Right cardiac atrium (tissue), 5 donors: ENCODE results near the gene EPHB2. TPM values are rescaled to one million over a fixed set of nuclear protein-coding genes. Genes with fewer than 3 reads are reported as not detected.
A peak's percentile ranks its signal among the peaks of the same experiment; 100 is the strongest.
"Not testable (repeated sequence)": the region's sequence is repeated elsewhere in the genome, so short reads cannot be mapped to it uniquely, and the experiment has no call there.

Source experiments
- ATAC-seq, 2 donors: fragments of 200-7000 bp; cut with Tn5 transposase; one replicate each; pipeline versions ENCODE4 v1.8.0 to v1.9.1; 2020; ENCODE audit warnings: moderate library complexity in 2 of 2, mild to moderate bottlenecking in 1 of 2
- DNase-seq, 3 donors: peaks; one replicate each; pipeline ENCODE4 v3.0.0-alpha.2; 2020
- H3K27ac ChIP-seq: one replicate; pipeline ENCODE4 v1.5.1; 2013; ENCODE audit warnings: mild to moderate bottlenecking, low read length, control low read depth, moderate library complexity
- H3K27me3 ChIP-seq: one replicate; pipeline ENCODE4 v1.6.1; 2013; ENCODE audit not compliant: control insufficient read depth, insufficient read depth
- H3K4me1 ChIP-seq: one replicate; pipeline ENCODE4 v1.6.1; 2013; ENCODE audit warnings: low read length; ENCODE audit not compliant: control insufficient read depth, insufficient read depth
- H3K4me3 ChIP-seq: one replicate; pipeline ENCODE4 v1.5.1; 2013; ENCODE audit warnings: low read length, control low read depth
- H3K9me3 ChIP-seq: one replicate; pipeline ENCODE4 v1.6.1; 2013; ENCODE audit warnings: low read length; ENCODE audit not compliant: control insufficient read depth
- WGBS: extraction: QIAGEN DNeasy Blood & Tissue Kit; methylation state at CpG from one replicate; pipeline ENCODE4 v1.1.7; 2013; 5-methylcytosine and 5-hydroxymethylcytosine counted together
- intact Hi-C, 4 donors: fragments of 100-400 bp; cut with DNase I; formaldehyde crosslinking; loops; one replicate each; pipeline versions ENCODE4 v1.11.0 to v1.14.0; 2022 to 2023
- polyA plus RNA-seq: library from polyadenylated mRNA; stranded (reverse); fragments of 200-250 nt; gene quantifications from one replicate; pipeline ENCODE4 v1.2.3, GENCODE V29; 2013
- total RNA-seq, 4 donors: library from RNA; stranded (reverse); fragmentation: NEBNext Ultra II Directional; extraction: Animal tissue kit (Norgen Biotek cat#: 25700); gene quantifications; one replicate each; pipeline ENCODE4 v1.2.1, GENCODE V29; 2021
- donor health status: healthy with polysubstance abuse.
- donor health status: DM: no; HTN: yes; CAD: no.
- donor health status: DM: no; HTN: no; CAD: no.
- donor health status: DM: no; HTN: yes; CAD: no; lungs with severe emphysema.
- donor health status: DM: yes; HTN: yes; CAD: no.

Gene EPHB2
- total and polyA plus RNA-seq, 5 donors, result 1.2 to 7.7 (median 3.5) TPM

DNA sequence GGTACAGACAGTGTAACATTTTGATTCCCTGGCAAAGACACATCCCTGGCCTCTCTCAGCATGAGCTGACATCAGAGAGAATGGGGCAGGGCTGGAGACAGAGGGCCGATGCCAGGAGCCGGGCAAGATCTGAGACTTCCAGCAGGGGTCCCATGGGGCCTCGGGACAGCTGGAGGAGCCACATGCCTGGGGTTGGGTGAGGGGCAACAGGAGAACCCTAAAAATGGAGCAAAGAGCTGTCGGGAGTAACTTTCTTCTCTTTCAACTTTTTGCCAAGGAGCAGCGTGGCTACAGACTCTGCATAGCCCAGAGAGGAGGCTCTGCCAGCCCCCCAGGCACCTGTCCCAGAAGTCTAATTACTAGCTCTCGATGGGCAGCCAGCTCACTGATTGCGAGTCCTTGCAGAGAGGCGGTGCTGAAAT is 131.2 kb downstream of the EPHB2 start:
- peak overlapping the region; percentile 37 for H3K27ac ChIP-seq
- no peaks in the 10 kb centered on the region for H3K27me3 ChIP-seq

DNA sequence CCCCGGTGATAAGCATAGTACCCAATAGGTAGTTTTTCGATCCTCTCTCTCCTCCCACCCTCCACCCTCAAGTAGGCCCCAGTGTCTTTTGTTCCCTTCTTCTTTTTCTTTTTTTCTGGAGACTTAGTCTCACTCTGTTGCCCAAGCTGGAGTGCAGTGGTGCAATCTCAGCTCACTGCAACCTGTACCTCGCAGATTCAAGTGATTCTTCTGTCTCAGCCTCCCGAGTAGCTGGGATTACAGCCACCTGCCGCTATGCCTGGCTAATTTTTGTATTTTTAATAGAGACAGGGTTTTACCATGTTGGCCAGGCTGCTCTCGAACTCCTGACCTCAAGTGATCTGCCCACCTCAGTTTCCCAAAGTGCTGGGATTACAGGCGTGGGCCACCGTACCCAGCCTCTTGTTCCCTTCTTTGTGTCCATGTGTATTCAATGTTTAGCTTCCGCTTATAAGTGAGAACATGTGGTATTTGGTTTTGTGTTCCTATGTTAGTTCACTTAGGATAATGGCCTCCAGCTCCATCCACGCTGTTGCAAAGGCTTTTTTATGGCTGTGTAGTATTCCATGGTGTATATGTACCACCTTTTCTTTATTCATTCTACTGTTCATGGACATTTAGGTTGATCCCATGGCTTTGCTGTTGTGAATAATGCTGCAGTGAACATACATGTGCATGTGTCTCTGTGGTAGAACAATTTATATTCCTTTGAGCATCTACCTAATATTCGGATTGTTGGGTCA is 133.0 kb downstream of the EPHB2 start:
- intact Hi-C loops, H3K27ac ChIP-seq, H3K4me1 ChIP-seq, H3K4me3 ChIP-seq, H3K9me3 ChIP-seq, ATAC-seq, H3K27me3 ChIP-seq, DNase-seq: not testable (repeated sequence)
- 94% methylated on average over 11 of the region's 11 CpGs for WGBS

More for the DNA sequence above, 131.2 kb downstream of the EPHB2 start:
- Histone ChIP-seq H3K4me3 (no peak overlapping the region), H3K4me1 (peaks cover 10% of the 10 kb centered on the region), H3K9me3 (no peaks in the 10 kb centered on the region)
- WGBS, result 19% methylated on average over 8 of the region's 8 CpGs
- DNase-seq, result peak; percentile 69 to 91 (median 88)
- intact Hi-C loops, result no loop called here
- peak; percentile 66 to 75 for ATAC-seq

DNA sequence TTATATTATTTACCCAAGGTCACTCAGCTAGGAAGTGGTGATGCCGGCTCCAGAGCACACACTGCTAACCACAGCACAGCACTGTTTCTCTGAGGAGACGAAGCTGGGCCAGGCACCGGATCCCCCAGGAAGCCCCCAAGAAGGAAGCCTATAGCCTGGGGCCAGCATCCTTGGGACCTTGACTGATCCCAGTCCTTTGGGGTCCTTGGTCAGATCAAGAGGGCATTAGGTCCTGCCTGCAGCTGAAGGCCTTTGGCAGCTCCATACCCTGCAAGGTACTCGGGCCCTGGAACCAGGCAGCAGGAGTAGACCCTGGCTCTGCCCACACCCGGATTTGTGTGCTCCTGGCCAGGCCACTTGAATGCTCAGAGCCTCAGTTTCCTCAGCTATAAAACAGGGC is 134.0 kb downstream of the EPHB2 start:
- no peak for DNase-seq
- intact Hi-C loops, result no loop called here
- no peak for ATAC-seq
- H3K27ac ChIP-seq, result no peak overlapping the region
- no peaks in the 10 kb centered on the region for H3K27me3 ChIP-seq
- H3K9me3 ChIP-seq, result no peaks in the 10 kb centered on the region
- H3K4me1 ChIP-seq, result peaks cover 10% of the 10 kb centered on the region
- WGBS, result 89% methylated on average over 5 of the region's 5 CpGs
- no peak overlapping the region for H3K4me3 ChIP-seq

DNA sequence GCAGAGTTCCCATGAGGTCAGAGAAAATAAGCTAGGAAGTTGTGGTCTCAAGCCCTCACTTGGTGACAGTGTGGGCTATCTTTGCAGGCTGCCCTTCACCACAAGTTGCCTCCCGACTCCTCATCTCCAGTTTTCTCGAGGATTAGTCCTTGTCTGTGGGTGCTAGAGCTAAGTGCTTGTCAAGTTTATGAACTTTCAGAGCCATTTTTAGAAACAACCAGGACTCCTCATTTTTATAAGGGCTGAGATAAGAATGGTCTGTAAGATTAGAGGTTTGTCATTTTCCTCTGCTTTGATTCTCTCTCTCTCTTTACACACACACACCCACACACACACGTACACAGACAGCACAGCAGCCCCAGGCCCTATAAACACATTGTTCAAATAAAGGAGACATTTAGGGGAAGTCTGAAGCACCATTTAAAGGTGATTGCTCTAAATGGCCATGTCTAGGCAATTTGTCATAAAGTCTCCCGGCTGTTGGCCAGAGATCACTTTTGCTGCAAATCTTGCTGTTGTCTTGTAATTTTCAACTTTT is 134.8 kb downstream of the EPHB2 start:
- no peak overlapping the region for H3K4me3 ChIP-seq
- H3K9me3 ChIP-seq, result no peaks in the 10 kb centered on the region
- H3K4me1 ChIP-seq, result peaks cover 10% of the 10 kb centered on the region
- H3K27ac ChIP-seq, result no peak overlapping the region
- DNase-seq (no peak), ATAC-seq (no peak)
- intact Hi-C loops, result no loop called here
- 42% methylated on average over 4 of the region's 4 CpGs for WGBS
- no peaks in the 10 kb centered on the region for H3K27me3 ChIP-seq

DNA sequence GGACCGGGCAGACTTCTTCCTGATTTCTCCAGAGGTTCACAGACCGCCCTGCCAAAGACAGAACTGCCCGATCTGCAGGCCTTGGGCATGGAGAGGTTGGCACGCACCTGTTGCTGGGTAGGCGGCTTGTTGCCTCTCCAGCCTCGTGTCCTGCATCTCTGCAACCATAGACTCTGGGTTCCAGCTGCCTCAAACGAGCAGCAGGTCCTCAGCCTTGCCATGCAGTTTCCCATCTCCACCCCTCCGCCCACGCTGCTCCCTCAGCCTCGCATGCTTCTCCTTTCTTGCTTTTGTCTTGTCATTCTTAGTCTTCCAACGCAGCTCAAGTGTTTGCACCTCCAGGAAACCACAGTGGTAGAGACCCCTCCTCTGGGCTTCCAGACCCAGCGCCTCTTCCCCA is 135.8 kb downstream of the EPHB2 start:
- ATAC-seq, result no peak

DNA sequence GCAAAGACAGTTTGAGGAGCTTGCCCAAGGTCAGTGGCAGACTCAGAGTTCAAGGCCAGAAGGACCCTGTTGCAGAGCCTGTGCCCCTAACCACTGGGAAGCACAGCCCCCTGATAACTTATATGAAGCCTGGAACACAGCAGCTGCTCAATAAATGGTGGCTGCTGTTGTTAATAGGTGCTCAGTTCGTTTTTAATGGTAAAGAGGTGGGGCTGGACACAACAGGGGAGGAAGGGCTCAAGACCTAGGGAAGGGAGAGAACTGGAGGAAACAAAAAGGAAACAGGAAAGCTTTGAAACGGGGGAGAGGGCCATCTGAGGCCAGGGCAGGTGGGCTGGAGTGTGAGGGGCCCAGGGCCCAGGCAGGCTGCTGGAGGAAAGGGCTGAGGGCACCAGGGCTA is 136.6 kb downstream of the EPHB2 start:
- peaks cover 6% of the 10 kb centered on the region for H3K4me1 ChIP-seq
- no peak overlapping the region for H3K4me3 ChIP-seq
- no peak overlapping the region for H3K27ac ChIP-seq
- no peaks in the 10 kb centered on the region for H3K9me3 ChIP-seq
- ATAC-seq (no peak), DNase-seq (no peak)
- H3K27me3 ChIP-seq, result no peaks in the 10 kb centered on the region
- intact Hi-C loops, result no loop called here
- WGBS, result 58% methylated on average over 2 of the region's 2 CpGs

More for the DNA sequence above, 135.8 kb downstream of the EPHB2 start:
- Histone ChIP-seq H3K27me3 (no peaks in the 10 kb centered on the region), H3K4me1 (peaks cover 7% of the 10 kb centered on the region), H3K4me3 (no peak overlapping the region), H3K9me3 (no peaks in the 10 kb centered on the region), H3K27ac (no peak overlapping the region)
- no peak for DNase-seq
- intact Hi-C loops, result no loop called here
- WGBS, result 74% methylated on average over 12 of the region's 12 CpGs

DNA sequence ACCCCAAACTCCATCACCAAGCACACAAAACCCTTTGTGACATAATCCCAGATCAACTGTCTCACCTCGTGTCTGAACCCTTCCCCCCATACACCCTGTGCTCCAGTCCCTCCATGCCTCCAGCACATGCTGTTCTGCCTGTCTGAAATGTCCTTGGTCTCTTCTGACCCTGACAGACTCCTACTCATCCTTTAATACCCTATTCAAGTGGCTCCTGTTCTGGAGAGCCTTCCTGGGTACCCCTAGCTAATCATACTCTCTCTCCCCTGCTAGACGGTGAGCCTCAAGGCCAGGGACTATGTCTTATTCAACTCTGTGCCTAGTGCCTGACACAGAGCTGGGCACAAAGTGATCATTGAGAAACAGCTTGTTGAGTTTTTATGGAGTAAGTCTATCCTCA is 137.1 kb downstream of the EPHB2 start:
- no peaks in the 10 kb centered on the region for H3K27me3 ChIP-seq
- no peak for DNase-seq
- H3K9me3 ChIP-seq, result no peaks in the 10 kb centered on the region
- peaks cover 3% of the 10 kb centered on the region for H3K4me1 ChIP-seq
- no peak overlapping the region for H3K4me3 ChIP-seq
- ATAC-seq, result no peak
- H3K27ac ChIP-seq, result no peak overlapping the region
- intact Hi-C loops, result no loop called here
- WGBS, result 86% methylated on average over 2 of the region's 2 CpGs

DNA sequence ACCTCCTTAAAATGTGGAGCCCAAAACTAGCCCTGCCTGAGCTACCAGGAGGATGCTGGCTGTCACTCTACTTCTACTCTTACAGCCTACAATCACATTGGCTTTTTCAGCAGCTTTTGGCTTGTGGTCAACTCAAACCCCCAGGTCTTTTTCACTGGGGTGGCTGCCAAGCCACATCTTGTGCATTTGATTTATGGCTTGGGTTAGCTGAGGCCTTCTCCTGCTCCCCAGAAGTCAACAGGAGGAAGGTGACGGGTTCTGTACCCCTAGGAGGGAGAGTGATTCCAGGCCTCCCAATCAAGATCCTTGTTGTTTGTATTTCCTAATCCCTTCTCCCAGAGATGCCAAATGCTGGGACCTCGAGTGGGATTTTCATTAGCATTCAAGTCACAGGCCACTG is 137.8 kb downstream of the EPHB2 start:
- Histone ChIP-seq H3K4me3 (no peak overlapping the region), H3K9me3 (no peaks in the 10 kb centered on the region), H3K27ac (no peak overlapping the region), H3K27me3 (no peaks in the 10 kb centered on the region), H3K4me1 (peaks cover 3% of the 10 kb centered on the region)
- intact Hi-C loops, result no loop called here
- 58% methylated on average over 2 of the region's 2 CpGs for WGBS
- ATAC-seq (no peak), DNase-seq (no peak)

DNA sequence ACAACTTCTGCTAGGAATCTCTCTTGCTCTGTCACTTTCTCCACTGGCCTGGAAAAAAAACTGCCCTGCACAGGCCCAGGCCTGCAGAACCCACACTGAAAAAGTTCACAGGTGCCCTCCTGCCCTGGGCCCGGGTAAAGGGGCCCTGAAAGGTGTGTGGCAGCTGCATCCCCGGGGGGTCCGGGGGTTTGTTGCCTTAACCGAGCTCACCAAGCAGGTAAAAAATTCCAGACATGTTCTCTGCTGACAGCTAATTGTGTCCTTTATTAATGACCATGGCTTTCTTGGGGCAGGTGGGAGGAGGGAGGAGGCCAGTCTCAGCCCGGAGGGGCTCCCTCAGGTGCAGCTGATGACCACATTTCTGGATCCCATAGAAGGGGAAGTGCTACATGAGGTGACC is 139.1 kb downstream of the EPHB2 start:
- Histone ChIP-seq H3K27me3 (no peaks in the 10 kb centered on the region), H3K9me3 (no peaks in the 10 kb centered on the region), H3K4me1 (peaks cover under 1% of the 10 kb centered on the region), H3K4me3 (no peak overlapping the region), H3K27ac (no peak overlapping the region)
- ATAC-seq, result no peak
- 83% methylated on average over 5 of the region's 5 CpGs for WGBS
- no peak for DNase-seq
- intact Hi-C loops, result no loop called here

DNA sequence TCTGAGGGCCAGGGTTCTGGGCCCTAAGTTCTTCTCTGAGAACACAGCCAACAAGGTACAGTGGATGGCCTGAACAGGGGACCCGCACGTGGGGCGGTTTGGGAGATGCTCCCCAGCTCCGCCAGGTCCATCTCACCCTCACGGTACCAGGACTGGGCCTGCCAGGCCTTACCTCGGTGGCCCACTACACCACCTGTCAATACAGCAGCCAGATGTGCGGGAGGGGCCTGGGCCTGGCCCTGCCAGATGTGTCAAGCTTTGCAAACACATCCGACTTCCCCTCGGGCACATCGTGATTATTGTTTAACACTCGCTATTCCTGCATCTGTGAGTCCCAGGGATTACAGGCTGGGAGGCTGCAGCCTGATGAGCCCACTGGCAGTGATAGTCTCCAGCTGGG is 139.6 kb downstream of the EPHB2 start:
- DNase-seq, result no peak
- intact Hi-C loops, result no loop called here

DNA sequence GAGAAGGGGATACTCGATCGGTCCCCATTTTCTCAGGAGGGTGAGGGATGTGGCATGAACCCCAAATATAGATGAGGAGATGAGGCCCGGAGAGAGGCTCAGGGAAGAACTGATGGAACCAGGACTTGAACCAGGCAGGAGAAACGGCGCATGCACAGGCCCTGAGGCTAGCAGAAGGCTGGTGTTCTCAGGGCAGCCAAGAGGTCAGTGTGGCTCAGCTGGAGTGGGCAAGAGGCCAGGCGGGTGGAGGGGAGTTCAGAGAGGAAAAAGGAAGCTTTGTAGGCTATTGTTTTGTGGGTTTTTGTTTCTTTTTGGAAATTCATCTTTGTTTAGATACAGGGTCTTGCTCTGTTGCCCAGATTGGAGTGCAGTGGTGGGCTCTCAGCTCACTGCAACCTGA is 140.0 kb downstream of the EPHB2 start:
- WGBS, result 65% methylated on average over 6 of the region's 6 CpGs
- Histone ChIP-seq H3K4me3 (no peak overlapping the region), H3K27me3 (no peaks in the 10 kb centered on the region), H3K9me3 (no peaks in the 10 kb centered on the region), H3K27ac (no peak overlapping the region), H3K4me1 (no peaks in the 10 kb centered on the region)
- ATAC-seq (peak; percentile 47 to 64), DNase-seq (peak; percentile 44 to 85 (median 84))
- intact Hi-C loops, result no loop called here

More for the DNA sequence above, 139.6 kb downstream of the EPHB2 start:
- Histone ChIP-seq H3K27me3 (no peaks in the 10 kb centered on the region), H3K4me1 (no peaks in the 10 kb centered on the region), H3K4me3 (no peak overlapping the region), H3K9me3 (no peaks in the 10 kb centered on the region), H3K27ac (no peak overlapping the region)
- 76% methylated on average over 11 of the region's 11 CpGs for WGBS
- ATAC-seq, result no peak
